Stimulated activated CD8-positive, alpha-beta memory T cell treated with anti-CD3 and anti-CD28 coated beads, Interleukin-7, amount 100 ng/mL, for 24 hours (primary cell): ENCODE data around the gene ZEB1.
"Not testable (repeated sequence)": the region's sequence is repeated elsewhere in the genome, so short reads cannot be mapped to it uniquely, and the experiment has no call there.

Experiments used
- DNase-seq: peaks from one replicate; pipeline ENCODE4 v3.0.0-alpha.2; 2020; ENCODE audit warnings: low read depth

Gene ZEB1

GRCh38 chr10:31318382-31318853, 598 bp upstream of the ZEB1 start:
- DNase-seq, result peak; percentile 28

- DNase-seq, result peak; percentile 21
Measured at GRCh38 chr10:31319602-31320549, 860 bp downstream of the ZEB1 start.

GRCh38 chr10:31320550-31321211, 1.7 kb downstream of the ZEB1 start:
- DNase-seq, result no peak

- DNase-seq, result no peak
Measured at GRCh38 chr10:31321396-31321941, 2.5 kb downstream of the ZEB1 start.

- no peak for DNase-seq
Measured at GRCh38 chr10:31322647-31323046, 3.6 kb downstream of the ZEB1 start.

DNA sequence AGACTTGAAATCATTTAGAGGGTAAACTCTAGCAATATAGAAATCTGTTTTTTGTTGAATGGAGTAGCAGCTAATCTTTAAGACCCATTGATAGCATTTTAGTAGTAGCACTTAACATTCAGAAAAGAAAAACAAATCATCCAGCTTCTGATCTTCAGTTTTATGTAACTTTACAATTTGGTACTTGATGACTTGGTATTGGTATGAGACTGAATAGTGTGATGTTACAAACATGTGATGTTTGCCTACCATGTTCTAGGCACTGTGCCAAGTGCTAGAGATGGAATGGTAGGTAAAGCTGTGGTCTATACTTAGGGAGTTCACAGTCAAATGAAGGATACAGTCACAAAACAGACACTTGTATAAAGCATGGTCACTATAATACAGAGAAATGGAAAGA, 21.3 kb downstream of the ZEB1 start:
- DNase-seq, result no peak

DNA sequence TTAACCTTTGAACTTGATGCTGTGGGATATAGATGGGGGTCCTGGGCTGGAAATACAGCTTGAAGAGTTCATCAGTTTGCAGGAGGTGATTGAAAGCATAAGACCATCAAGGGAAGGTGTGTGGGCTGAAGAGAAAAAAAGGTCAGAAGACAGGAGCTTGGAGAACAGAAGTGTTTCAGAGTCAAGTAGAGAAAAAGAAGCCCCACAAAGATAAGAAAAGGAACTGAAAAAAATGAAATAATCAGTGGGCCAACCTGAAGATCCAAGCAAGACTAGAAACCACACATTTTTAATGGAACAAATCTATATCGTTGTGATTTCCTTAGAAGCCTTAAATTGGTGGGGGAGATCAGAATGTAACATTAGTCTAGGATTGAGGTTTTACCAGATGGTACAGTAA, 22.5 kb downstream of the ZEB1 start:
- no peak for DNase-seq

DNA sequence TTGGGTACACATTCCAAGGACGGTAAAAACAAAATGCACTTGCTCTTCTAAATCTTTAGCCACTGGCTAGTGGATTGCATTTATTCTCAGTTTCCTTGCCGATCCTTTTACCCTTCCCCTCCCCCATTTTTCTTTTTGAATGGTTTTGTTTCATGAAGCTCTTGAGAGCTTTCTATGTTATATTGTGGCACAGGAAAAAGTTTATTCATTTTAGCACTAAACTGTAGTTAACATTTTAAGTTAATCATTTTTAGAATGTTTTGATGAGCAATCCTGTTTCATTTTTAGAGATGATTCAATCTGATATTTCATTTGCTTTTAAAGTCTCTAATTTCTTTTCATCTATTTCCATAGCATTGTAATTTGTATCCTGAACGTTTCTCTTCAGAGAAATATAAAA, 24.0 kb downstream of the ZEB1 start:
- no peak for DNase-seq

GRCh38 chr10:31343551-31343950, 24.5 kb downstream of the ZEB1 start:
- DNase-seq, result no peak

DNA sequence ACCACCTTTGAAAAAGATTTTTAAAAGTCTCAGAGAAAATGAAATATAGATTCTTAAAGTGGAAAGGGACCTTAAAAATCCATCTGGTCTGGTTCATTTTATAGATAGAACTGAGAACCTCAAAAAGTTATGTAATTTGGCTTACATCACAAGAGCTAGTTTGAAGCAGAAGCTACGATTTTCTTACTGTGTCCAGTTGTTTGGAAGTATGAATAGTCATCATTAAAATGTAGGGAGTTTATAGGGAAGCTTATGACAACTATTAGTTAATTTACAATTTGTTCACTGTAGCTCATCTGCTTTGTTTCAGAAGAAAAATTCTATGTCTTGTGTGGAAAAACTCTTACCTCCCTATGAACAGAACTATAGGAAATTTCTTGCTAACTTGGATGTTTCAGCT, 26.9 kb downstream of the ZEB1 start:
- DNase-seq, result no peak

- DNase-seq, result no peak
Measured at GRCh38 chr10:31346953-31347352, 27.9 kb downstream of the ZEB1 start.

DNA sequence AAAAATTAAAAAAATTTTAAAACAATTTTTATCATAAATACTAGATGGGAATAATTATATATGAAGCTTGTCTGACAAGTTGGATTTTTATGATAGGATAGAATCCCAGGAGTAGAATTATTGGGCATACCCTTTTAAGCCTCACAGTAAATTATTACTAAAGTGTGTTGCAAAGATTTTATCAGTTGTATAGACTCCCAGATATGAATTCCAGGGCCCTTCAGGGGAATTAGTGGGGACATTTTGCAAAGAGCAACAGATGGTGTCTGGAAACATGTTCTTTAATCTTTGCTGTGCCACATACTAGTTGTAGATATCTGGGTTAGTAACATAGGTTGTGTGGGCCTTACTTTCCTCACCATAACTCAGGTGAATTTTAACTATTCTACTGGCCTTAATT, 28.7 kb downstream of the ZEB1 start:
- no peak for DNase-seq

- DNase-seq, result no peak
Measured at GRCh38 chr10:31350891-31351290, 31.9 kb downstream of the ZEB1 start.

GRCh38 chr10:31352436-31353226, 33.6 kb downstream of the ZEB1 start:
- DNase-seq, result no peak

GRCh38 chr10:31353574-31353973, 34.6 kb downstream of the ZEB1 start:
- DNase-seq, result no peak

- no peak for DNase-seq
Measured at GRCh38 chr10:31358688-31359330, 39.8 kb downstream of the ZEB1 start.

- DNase-seq, result no peak
Measured at GRCh38 chr10:31359979-31360378, 41.0 kb downstream of the ZEB1 start.

DNA sequence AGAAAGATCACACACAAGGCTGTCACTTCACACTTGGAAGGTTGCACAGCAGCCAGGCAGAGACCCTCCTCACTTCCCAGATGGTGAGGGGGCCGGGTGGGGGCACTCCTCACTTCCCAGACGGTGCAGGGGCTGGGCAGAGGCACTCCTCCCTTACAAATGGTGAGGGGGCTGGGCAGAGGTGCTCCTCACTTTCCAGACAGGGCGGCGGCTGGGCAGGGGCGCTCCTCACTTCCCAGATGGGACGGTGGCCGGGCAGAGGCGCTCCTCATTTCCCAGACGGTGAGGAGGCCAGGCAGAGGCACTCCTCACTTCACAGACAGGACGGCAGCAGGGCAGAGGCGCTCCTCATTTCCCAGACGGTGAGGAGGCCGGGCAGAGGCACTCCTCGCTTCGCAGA, 42.5 kb downstream of the ZEB1 start:
- not testable (repeated sequence) for DNase-seq

DNA sequence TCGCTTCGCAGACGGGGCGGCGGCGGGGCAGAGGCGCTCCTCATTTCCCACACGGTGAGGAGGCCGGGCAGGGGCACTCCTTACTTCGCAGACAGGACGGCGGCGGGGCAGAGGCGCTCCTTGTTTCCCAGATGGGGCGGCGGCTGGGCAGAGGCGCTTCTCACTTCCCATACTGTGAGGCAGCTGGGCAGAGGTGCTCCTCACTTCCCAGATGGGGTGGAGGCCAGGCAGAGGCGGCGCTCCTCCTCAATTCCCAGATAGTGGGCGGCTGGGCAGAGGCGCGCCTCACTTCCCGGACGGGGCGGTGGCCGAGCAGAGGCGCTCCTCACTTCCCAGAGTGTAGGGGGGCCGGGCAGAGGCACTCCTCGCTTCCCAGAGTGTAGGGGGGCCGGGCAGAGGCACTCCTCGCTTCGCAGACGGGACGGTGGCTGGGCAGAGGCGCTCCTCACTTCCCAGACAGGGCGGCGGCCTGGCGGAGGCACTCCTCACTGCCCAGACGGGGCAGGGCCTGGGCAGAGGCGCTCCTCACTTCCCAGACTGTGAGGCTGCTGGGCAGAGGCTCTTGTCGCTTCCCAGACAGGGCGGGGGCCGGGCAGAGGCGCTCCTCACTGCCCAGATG, 43.1 kb downstream of the ZEB1 start:
- no peak for DNase-seq

DNA sequence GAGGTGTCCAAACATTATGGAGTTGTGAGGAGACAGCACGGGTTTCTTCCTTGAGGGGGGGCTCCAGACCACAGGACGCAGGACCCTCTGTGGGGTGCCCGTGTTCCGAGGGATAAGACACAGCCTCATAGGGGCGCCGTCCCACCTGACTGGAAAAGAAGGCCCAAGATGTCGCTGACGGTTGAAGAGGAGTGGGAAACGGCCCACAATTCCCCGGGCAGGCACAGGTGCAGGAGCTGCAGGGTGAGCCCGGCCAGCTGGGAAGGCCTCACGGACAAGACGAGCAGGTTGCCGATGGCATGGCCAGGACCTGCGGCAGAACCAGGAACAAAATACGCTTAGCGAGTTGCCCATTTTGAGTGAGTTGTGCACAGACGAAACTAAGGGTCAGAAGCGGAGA, 44.7 kb downstream of the ZEB1 start:
- DNase-seq, result not testable (repeated sequence)

GRCh38 chr10:31364238-31364637, 45.2 kb downstream of the ZEB1 start:
- not testable (repeated sequence) for DNase-seq
